ENCODE data around the gene F2R. TPM values are rescaled to one million over a fixed set of nuclear protein-coding genes. Genes with fewer than 3 reads are reported as not detected.

Gene F2R
- polyA plus RNA-seq, 2 donors: 0.45 to 1.5 TPM

DNA sequence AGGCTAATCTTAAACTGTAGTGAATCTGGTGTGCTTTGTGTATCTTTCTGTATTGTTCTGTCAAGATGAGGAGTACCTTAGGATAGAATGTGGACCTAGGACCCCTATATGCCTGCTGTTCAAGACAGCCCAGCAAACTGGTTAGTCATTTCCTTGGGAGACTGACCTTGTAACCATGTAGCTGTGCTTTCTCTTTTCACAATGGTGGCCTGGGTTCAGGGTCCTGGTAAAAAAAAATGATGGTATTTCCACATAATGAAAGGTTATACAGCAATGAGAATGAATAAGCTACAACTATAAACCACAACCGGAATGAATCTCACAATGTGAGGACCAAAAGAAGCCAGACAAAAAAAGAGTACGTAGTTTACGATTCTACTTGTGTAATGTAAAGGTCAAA, 66.5 kb downstream of the F2R start:
- H3K4me3 ChIP-seq (ENCODE audit: low read depth in 1 of 2, low read length in 2 of 2): no peak overlapping the region
- H3K4me1 ChIP-seq (ENCODE audit: control insufficient read depth in 2 of 2, insufficient read depth in 2 of 2, low read length in 1 of 2): no peaks in the 10 kb centered on the region
- no peaks in the 10 kb centered on the region for H3K9me3 ChIP-seq (ENCODE audit: control insufficient read depth in 2 of 2, insufficient read depth in 1 of 2, low read depth in 1 of 2, low read length in 1 of 2)
- no peaks in the 10 kb centered on the region for H3K27me3 ChIP-seq (ENCODE audit: control insufficient read depth in 1 of 2, insufficient read depth in 2 of 2, low read length in 2 of 2)
- 92% methylated on average over 3 of the region's 3 CpGs for WGBS, 2 donors
- H3K36me3 ChIP-seq (ENCODE audit: control insufficient read depth in 2 of 2, insufficient read depth in 2 of 2, low read length in 1 of 2): no peaks in the 10 kb centered on the region
- H3K27ac ChIP-seq (ENCODE audit: low read depth in 2 of 2, low read length in 1 of 2): no peak overlapping the region

Other genes starting within 250 kb of the F2R start
- gene F2RL2, start 92.7 kb upstream of the F2R start, polyA plus RNA-seq: under 1 TPM; 0.06 to 0.21 TPM
- 10 to 100 TPM in 1 of 2 donors, 1 to 10 TPM in 1; 2.7 to 10.3 TPM for gene F2RL1, start 102.9 kb downstream of the F2R start, polyA plus RNA-seq
- under 1 TPM in 1 of 2 donors, not detected in 1; 0.02 TPM for gene S100Z, start 133.9 kb downstream of the F2R start, polyA plus RNA-seq
- gene CRHBP, start 236.9 kb downstream of the F2R start, polyA plus RNA-seq: under 1 TPM; 0.10 to 0.19 TPM